Trophoblast cell (in vitro differentiated cells and primary cell): Measurements from ENCODE around the gene ZBTB7A.

Experiments
- DNase-seq, 2 donors: peaks; one replicate each; pipeline ENCODE4 v3.0.0-alpha.2; 2016
- H2AFZ ChIP-seq: 2 replicates; pipeline ENCODE4 v1.6.1; 2013; ENCODE audit warnings: low read length, moderate library complexity, mild to moderate bottlenecking; ENCODE audit not compliant: insufficient read depth, poor library complexity
- H2AK5ac ChIP-seq: 2 replicates; pipeline ENCODE4 v1.6.1; 2013; ENCODE audit warnings: mild to moderate bottlenecking, low read length
- H2BK120ac ChIP-seq: 2 replicates; pipeline ENCODE4 v1.6.1; 2013; ENCODE audit warnings: low read length, mild to moderate bottlenecking, moderate library complexity; ENCODE audit not compliant: insufficient read depth, poor library complexity
- H2BK12ac ChIP-seq: 2 replicates; pipeline ENCODE4 v1.6.1; 2013; ENCODE audit warnings: mild to moderate bottlenecking, low read length, moderate library complexity
- H2BK5ac ChIP-seq: 2 replicates; pipeline ENCODE4 v1.6.1; 2013; ENCODE audit warnings: low read length, low read depth, moderate library complexity, mild to moderate bottlenecking; ENCODE audit not compliant: poor library complexity
- H3K14ac ChIP-seq: 2 replicates; pipeline ENCODE4 v1.6.1; 2013; ENCODE audit warnings: mild to moderate bottlenecking, low read length
- H3K18ac ChIP-seq: 2 replicates; pipeline ENCODE4 v1.6.1; 2013; ENCODE audit warnings: mild to moderate bottlenecking, low read length
- H3K23ac ChIP-seq: 2 replicates; pipeline ENCODE4 v1.6.1; 2013; ENCODE audit warnings: low read length
- H3K27ac ChIP-seq: 2 replicates; pipeline ENCODE4 v1.5.1; 2013; ENCODE audit warnings: low read depth, mild to moderate bottlenecking, inconsistent platforms, low read length, moderate library complexity
- H3K27me3 ChIP-seq: 2 replicates; pipeline ENCODE4 v1.6.1; 2013; ENCODE audit warnings: inconsistent platforms, mild to moderate bottlenecking, low read length, moderate library complexity; ENCODE audit not compliant: insufficient read depth
- H3K36me3 ChIP-seq, 2 experiments: 1 replicate in 1 of 2; 2 replicates in 1 of 2; pipeline ENCODE4 v1.6.1; 2013; ENCODE audit warnings: low read length in 2 of 2, mild to moderate bottlenecking in 2 of 2, moderate library complexity in 1 of 2; ENCODE audit not compliant: insufficient read depth in 2 of 2, control insufficient read depth in 1 of 2
- H3K4ac ChIP-seq: 2 replicates; pipeline ENCODE4 v1.6.1; 2013; ENCODE audit warnings: low read depth, mild to moderate bottlenecking, low read length, moderate library complexity
- H3K4me1 ChIP-seq, 2 experiments: 1 replicate in 1 of 2; 2 replicates in 1 of 2; pipeline ENCODE4 v1.6.1; 2013; ENCODE audit warnings: low read length in 2 of 2, mild to moderate bottlenecking in 2 of 2, moderate library complexity in 1 of 2; ENCODE audit not compliant: insufficient read depth in 2 of 2, control insufficient read depth in 1 of 2
- H3K4me2 ChIP-seq: 2 replicates; pipeline ENCODE4 v1.6.1; 2013; ENCODE audit warnings: inconsistent platforms, mild to moderate bottlenecking, low read length, moderate library complexity
- H3K4me3 ChIP-seq: 2 replicates; pipeline ENCODE4 v1.5.1; 2013; ENCODE audit warnings: mild to moderate bottlenecking, low read depth, low read length, inconsistent platforms
- H3K79me1 ChIP-seq: one replicate; pipeline ENCODE4 v1.6.1; 2013; ENCODE audit warnings: low read length
- H3K79me2 ChIP-seq: 2 replicates; pipeline ENCODE4 v1.6.1; 2013; ENCODE audit warnings: low read length, mild to moderate bottlenecking; ENCODE audit not compliant: control insufficient read depth, insufficient read depth, poor library complexity
- H3K9ac ChIP-seq: 2 replicates; pipeline ENCODE4 v1.6.1; 2013; ENCODE audit warnings: mild to moderate bottlenecking, low read length
- H3K9me3 ChIP-seq: 2 replicates; pipeline ENCODE4 v1.6.1; 2013; ENCODE audit warnings: low read depth, mild to moderate bottlenecking, control low read depth, inconsistent platforms, low read length; ENCODE audit not compliant: insufficient read depth
- H4K12ac ChIP-seq: 2 replicates; pipeline ENCODE4 v1.6.1; 2013; ENCODE audit warnings: low read depth, mild to moderate bottlenecking, low read length, moderate library complexity
- H4K8ac ChIP-seq: 2 replicates; pipeline ENCODE4 v1.6.1; 2013; ENCODE audit warnings: low read depth, mild to moderate bottlenecking, low read length, moderate library complexity
- H4K91ac ChIP-seq: one replicate; pipeline ENCODE4 v1.6.1; 2013; ENCODE audit warnings: low read depth, mild to moderate bottlenecking, low read length, moderate library complexity
- WGBS: extraction: QIAGEN DNeasy Blood & Tissue Kit; methylation state at CpG from one replicate; pipeline ENCODE4 v1.1.7; 2013; ENCODE audit warnings: missing lambda C conversion rate; ENCODE audit not compliant: insufficient read length, insufficient coverage; ENCODE audit errors: extremely low coverage; 5-methylcytosine and 5-hydroxymethylcytosine counted together

ZBTB7A gene

GRCh38 chr19:4090356-4091220, 23.9 kb upstream of the ZBTB7A start:
- Histone ChIP-seq H3K79me2 (no peaks in the 10 kb centered on the region), H3K23ac (no peak overlapping the region), H3K4me2 (no peak overlapping the region), H4K12ac (no peak overlapping the region), H3K4me3 (no peak overlapping the region), H3K27ac (peak overlapping the region; percentile 32), H3K9me3 (no peaks in the 10 kb centered on the region), H2AK5ac (no peak overlapping the region), H4K8ac (peak overlapping the region; percentile 12), H2AFZ (no peak overlapping the region), H2BK120ac (no peak overlapping the region), H3K4me1 (peaks cover 13 to 20% of the 10 kb centered on the region in 2 experiments), H4K91ac (no peak overlapping the region), H3K9ac (no peak overlapping the region), H3K79me1 (peaks cover 10% of the 10 kb centered on the region), H2BK12ac (no peak overlapping the region), H3K18ac (no peak overlapping the region), H2BK5ac (no peak overlapping the region), H3K27me3 (no peaks in the 10 kb centered on the region), H3K4ac (no peak overlapping the region), H3K36me3 (peaks cover 51 to 58% of the 10 kb centered on the region in 2 experiments), H3K14ac (no peak overlapping the region)
- WGBS, result no CpG with 5 or more reads among the region's 52 CpGs
- peak in 1 of 2 donors; percentile 41 for DNase-seq

DNA sequence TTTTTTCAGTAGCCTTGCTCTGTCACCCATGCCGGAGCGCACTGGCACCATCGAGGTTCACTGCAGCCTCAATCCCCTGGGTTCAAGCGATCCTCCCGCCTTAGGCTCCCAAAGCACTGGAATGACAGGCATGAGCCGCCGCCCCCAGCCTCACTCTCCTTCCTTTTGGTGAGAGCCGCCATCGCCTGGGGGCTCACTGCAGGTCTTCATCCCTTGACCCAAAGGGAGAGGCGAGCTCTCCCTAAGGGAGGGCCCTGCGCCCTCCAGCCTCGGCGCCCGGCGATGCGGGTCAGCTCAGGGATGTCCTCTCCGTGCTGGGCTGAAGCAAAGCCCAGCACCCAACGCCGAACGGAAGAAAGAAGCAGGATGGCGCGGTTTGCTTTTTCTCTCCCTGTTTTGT, 23.2 kb upstream of the ZBTB7A start:
- DNase-seq, result peak; percentile 46 to 66
- peak overlapping the region; percentile 32 for H3K27ac ChIP-seq
- peak overlapping the region; percentile 33 for H3K18ac ChIP-seq
- no peak overlapping the region for H2AK5ac ChIP-seq
- H4K8ac ChIP-seq, result peak overlapping the region; percentile 3
- H4K12ac ChIP-seq, result peak overlapping the region; percentile 32
- no CpG with 5 or more reads among the region's 22 CpGs for WGBS
- H2BK5ac ChIP-seq, result peak overlapping the region; percentile 65
- peaks cover 13 to 20% of the 10 kb centered on the region in 2 experiments for H3K4me1 ChIP-seq
- no peaks in the 10 kb centered on the region for H3K27me3 ChIP-seq
- peaks cover 10% of the 10 kb centered on the region for H3K79me1 ChIP-seq
- no peaks in the 10 kb centered on the region for H3K9me3 ChIP-seq
- peak overlapping the region; percentile 50 for H2BK120ac ChIP-seq
- no peak overlapping the region for H2BK12ac ChIP-seq
- no peaks in the 10 kb centered on the region for H3K79me2 ChIP-seq
- H3K9ac ChIP-seq, result no peak overlapping the region
- peaks cover 44 to 52% of the 10 kb centered on the region in 2 experiments for H3K36me3 ChIP-seq
- no peak overlapping the region for H2AFZ ChIP-seq
- H3K4me2 ChIP-seq, result no peak overlapping the region
- H3K23ac ChIP-seq, result no peak overlapping the region
- peak overlapping the region; percentile 18 for H3K14ac ChIP-seq
- H3K4ac ChIP-seq, result no peak overlapping the region
- H4K91ac ChIP-seq, result peak overlapping the region; percentile 64
- H3K4me3 ChIP-seq, result no peak overlapping the region

GRCh38 chr19:4089400-4089908, 22.8 kb upstream of the ZBTB7A start:
- Histone ChIP-seq H2BK120ac (peak overlapping the region; percentile 50), H3K4ac (no peak overlapping the region), H2AFZ (no peak overlapping the region), H3K79me1 (peaks cover 13% of the 10 kb centered on the region), H3K4me2 (no peak overlapping the region), H2BK5ac (peak overlapping the region; percentile 65), H3K18ac (peak overlapping the region; percentile 33), H3K9me3 (no peaks in the 10 kb centered on the region), H3K4me1 (peaks cover 16 to 23% of the 10 kb centered on the region in 2 experiments), H3K23ac (no peak overlapping the region), H4K91ac (peak overlapping the region; percentile 64), H3K79me2 (no peaks in the 10 kb centered on the region), H2BK12ac (peak overlapping the region; percentile 25), H2AK5ac (peak overlapping the region; percentile 71), H3K36me3 (peaks cover 39 to 47% of the 10 kb centered on the region in 2 experiments), H4K8ac (peak overlapping the region; percentile 3), H3K27ac (peak overlapping the region; percentile 31), H3K4me3 (no peak overlapping the region), H3K9ac (no peak overlapping the region), H4K12ac (peak overlapping the region; percentile 32), H3K14ac (peak overlapping the region; percentile 18), H3K27me3 (no peaks in the 10 kb centered on the region)
- peak; percentile 68 to 77 for DNase-seq
- no CpG with 5 or more reads among the region's 26 CpGs for WGBS

DNA sequence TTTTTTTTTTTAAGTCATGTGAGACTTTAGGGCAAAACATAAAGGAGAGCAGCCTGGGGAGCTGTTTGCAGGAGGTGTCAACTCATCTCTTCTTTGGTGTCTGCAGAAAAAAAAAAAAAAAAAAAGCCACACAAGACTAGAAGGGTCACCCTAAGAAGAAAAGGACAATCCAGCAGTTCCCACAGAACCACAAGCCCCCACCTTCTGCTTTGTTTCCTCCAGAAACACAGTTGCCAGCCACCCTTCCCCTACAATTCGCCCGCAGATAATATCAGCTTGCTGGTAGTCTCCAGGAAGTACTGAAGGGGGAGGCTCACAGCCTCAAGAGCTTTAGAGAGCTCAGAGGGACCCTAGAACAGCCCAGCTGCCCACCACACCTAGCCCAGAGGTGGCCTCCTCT, 22.3 kb upstream of the ZBTB7A start:
- Histone ChIP-seq H4K91ac (peak overlapping the region; percentile 64), H3K4me3 (no peak overlapping the region), H3K36me3 (peaks cover 35 to 42% of the 10 kb centered on the region in 2 experiments), H2BK5ac (peak overlapping the region; percentile 65), H3K79me2 (no peaks in the 10 kb centered on the region), H3K14ac (no peak overlapping the region), H3K4me2 (no peak overlapping the region), H3K79me1 (peaks cover 16% of the 10 kb centered on the region), H4K8ac (no peak overlapping the region), H3K18ac (no peak overlapping the region), H3K4me1 (peaks cover 20 to 28% of the 10 kb centered on the region in 2 experiments), H3K27me3 (no peaks in the 10 kb centered on the region), H4K12ac (peak overlapping the region; percentile 32), H3K9ac (no peak overlapping the region), H3K27ac (peak overlapping the region; percentile 31), H3K9me3 (no peaks in the 10 kb centered on the region), H3K23ac (no peak overlapping the region), H3K4ac (no peak overlapping the region), H2BK120ac (peak overlapping the region; percentile 50), H2AFZ (no peak overlapping the region), H2AK5ac (no peak overlapping the region), H2BK12ac (peak overlapping the region; percentile 25)
- peak in 1 of 2 donors; percentile 37 for DNase-seq
- WGBS, result no CpG with 5 or more reads among the region's 2 CpGs
